NCI-H1417 treated with DMSO at 0.1 percent for 48 hours (cell line): Measurements from ENCODE around the gene TRIO.

Source experiments
- DNase-seq: peaks from one replicate; lab custom pipeline; 2025; lab: John Stamatoyannopoulos, UW

The TRIO gene

DNA sequence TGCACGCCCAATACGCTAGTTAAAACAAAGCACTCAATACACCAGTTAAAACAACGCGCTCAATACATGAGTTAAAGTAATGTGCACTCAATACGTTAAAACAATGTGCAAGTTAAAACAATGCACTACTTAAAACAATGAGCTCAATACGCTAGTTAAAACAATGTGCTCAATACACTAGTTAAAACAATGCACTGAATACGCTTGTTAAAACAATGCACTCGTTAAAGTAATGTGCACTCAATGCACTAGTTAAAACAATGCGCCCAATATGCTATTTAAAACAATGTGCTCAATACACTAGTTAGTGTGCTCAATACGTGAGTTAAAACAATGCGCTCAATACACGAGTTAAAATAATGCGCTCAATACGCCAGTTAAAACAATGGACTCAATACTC, 185.0 kb downstream of the TRIO start:
- DNase-seq: no peak

GRCh38 chr5:14330291-14330690, 187.1 kb downstream of the TRIO start:
- no peak for DNase-seq

DNA sequence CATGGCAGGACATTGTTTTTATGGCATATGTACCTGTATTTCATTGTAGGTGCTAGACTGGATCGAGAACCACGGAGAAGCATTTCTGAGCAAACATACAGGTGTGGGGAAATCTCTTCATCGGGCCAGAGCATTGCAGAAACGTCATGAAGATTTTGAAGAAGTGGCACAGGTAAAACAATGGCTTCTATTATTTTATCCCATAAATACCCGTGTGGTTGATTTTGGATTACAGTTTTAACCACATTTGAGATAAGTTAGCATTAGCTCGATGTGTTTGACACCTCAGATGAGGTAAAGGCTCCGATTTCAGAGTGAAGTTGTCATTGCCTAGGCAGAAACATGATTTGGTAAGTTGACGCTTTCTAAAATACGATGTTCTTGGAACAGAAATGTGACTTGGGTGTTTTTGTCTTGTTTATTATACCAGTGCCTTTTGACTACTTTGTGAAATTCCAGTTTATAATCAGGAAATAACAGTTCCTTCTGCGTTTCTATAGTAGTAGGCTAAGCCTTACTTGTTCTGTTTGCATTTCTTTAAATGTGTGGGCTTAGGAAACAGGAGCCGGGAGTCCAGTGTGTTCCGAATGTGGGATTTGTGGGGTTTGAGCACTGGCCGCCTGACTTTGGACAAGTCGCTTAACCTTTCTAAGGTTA, 187.7 kb downstream of the TRIO start:
- no peak for DNase-seq

GRCh38 chr5:14331386-14331781, 188.2 kb downstream of the TRIO start:
- DNase-seq: no peak

- no peak for DNase-seq
Observed at GRCh38 chr5:14332038-14332631, 189.0 kb downstream of the TRIO start.

- no peak for DNase-seq
Observed at GRCh38 chr5:14332746-14333145, 189.6 kb downstream of the TRIO start.

DNA sequence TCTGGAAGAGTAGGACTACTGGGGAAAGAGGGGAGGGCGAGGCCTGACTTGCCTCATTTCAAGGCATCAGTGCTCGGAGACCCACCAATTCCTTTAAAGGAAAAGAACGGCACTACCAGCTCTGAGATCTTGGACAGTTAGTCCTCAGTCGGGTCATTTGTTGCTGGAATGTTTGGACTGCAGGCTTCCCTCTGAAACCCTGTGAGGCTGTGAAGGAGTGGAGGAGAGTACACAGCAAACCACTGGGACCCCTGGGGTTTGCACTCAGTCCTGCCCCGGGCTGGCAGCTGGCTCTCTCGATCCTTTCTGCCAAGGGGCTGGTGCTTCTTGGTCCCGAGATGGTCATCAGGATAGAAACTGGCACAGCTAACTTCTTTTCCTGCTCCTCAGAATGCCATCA, 194.5 kb downstream of the TRIO start:
- no peak for DNase-seq

- DNase-seq: no peak
Observed at GRCh38 chr5:14339468-14339867, 196.3 kb downstream of the TRIO start.

DNA sequence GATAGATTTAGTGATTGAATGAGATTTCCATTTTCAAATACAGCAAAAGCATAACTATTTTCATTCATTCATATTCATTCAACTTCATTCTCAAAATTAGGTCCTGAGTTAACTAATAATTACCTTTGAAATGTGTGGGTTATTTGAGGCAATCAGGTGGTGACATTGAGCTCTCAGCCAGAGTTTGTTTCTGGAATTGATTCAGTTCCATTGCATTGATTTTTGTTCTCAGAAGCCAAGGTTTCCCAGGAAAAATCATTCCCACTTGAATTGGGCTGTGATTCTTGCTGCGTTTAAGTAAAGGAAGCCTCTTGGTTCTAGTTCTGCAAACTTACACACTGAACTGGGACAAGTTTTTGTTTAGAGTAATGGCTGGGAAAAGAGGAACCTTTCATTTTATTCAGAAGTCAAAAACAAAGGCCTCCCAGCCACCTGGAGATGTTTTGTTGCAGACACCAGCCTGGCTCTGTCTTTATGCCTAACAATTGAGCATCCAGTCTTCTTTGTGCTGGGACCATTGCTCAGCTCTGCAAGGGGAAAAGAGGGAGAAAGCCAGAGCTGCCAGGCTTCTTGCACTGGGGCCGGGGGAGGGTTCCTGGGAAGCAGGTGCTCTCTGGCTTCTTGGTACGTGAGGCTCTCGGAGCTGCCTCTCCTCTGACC, 198.6 kb downstream of the TRIO start:
- DNase-seq: no peak

DNA sequence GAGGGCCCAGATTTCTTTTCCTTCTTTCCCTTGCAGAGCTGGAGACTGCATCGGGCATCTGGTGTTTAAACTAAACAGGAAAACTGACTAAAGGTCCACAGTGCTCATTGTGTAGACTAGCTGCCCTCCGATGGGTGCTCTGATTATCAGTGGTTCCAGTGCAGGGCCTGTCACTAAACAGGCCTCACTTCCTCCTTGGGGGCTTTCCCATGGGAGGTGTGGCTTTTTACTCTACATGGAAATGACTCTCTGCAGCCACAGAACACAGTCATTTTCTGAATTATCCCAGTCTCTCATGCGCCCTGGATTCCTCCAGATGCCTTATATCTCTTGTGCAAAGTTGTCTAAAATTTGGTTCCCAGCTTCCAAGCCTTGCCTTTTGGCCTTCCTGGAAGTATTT, 199.2 kb downstream of the TRIO start:
- no peak for DNase-seq

GRCh38 chr5:14343376-14343775, 200.2 kb downstream of the TRIO start:
- DNase-seq: no peak

- no peak for DNase-seq
Observed at GRCh38 chr5:14347522-14347921, 204.4 kb downstream of the TRIO start.

DNA sequence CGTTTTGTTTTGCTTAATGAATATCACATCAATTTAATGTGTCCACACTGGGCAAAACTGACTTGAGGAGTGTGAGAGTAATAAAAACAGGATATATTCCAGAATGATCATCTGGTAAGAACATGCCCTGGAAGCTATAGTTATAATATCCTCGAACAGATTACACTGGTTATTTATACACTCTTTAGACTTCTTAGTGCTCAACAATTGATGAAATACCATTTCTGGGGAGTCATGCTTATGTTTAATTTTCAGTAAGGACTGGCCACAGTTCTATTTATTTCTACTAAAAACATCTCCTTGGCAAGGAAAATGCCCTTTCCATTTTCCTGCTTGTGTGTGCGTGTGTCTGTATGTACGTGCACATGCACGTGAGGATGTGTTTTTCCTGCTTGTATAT, 205.0 kb downstream of the TRIO start:
- DNase-seq: no peak

DNA sequence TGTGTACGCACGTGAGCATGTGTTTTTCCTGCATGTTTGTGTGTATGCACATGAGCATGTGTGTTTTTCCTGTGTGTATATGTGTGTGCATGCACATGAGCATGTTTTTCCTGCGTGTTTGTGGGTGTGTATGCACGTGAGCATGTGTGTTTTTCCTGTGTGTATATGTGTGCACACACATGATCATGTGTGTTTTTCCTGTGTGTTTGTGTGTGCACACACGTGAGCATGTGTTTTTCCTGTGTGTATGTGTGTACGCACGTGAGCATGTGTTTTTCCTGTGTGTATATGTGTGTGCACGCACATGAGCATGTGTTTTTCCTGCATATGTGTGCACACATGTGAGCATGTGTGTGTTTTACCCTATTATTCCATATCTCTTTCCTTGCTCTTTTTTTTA, 205.9 kb downstream of the TRIO start:
- no peak for DNase-seq

GRCh38 chr5:14351086-14351661, 208.0 kb downstream of the TRIO start:
- no peak for DNase-seq

DNA sequence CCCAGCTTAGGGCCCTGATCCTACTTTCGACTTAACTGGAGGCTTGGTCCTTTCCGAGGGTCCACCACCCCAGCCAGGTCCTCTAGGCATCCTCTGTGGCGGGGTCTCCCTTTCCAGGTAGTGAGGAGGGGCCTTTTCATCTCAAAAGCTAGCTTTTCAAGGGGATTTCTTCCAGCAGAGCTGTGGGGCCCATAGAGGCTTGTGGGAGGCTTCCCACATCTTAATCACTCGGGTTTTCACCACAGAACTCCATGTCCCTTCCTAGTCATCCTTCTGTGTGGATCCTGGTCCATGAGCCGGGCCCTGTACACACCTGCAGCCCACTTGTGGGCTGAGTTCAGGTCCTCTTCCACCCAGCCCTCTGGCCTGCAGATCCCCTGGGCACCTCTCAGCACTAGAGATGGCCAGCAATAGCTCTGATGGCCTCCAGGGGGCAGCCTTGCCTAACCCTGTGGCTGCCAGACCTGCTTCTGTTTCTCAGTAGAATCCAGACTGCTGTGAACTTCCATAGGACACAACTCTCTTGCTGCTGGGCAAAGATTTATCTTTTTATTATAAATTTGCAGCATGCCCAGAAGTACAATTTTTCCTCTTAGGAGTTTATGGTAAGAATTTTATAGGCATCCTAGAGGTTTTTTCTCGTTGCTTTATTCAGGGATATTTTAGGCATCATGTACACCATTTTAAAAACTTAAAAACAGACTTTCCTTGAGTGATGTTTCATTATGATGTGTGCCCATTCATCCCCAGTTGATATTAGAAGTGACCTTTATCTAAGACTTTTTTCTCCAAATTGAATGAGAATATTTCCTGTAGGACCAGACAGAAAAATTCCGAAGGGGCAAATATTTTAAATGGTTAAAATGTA, 208.9 kb downstream of the TRIO start:
- no peak for DNase-seq

GRCh38 chr5:14353726-14354474, 210.8 kb downstream of the TRIO start:
- no peak for DNase-seq

DNA sequence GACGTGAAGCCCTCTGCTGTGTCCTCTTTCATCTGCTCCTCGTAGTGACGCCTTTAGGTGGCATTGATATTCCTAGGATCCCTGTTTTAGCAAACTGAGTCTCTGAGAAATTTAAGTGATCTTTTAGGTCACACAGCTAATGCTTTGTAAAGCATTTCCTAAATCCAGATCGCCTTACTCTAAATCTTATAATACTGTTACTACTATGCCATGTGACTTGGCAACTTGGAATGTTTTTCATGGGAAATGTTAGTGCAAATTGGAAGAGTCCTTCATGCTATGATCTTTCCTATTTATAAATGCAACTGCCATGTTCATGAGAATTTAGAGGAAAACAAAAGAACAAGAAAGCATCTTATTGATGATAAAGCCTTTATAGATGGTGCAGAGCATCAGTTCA, 212.2 kb downstream of the TRIO start:
- no peak for DNase-seq

DNA sequence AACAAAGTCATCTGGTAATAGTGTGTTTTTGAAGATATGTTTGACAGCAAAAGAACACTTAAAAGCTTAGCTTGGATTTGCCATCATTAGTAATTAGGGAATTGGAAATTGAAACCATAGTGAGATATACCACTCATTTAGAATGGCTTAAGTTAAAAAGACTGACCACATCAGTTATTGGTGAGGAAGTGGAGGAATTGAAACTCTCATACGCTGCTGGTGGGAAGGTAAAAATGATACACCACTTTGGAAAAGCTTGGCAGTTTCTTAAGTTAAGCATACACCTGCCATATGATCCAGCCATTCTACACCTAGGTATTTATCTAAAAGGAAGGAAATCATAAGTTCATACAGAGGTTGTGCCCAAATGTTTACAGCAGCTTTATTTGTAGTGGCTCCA, 213.2 kb downstream of the TRIO start:
- DNase-seq: no peak

DNA sequence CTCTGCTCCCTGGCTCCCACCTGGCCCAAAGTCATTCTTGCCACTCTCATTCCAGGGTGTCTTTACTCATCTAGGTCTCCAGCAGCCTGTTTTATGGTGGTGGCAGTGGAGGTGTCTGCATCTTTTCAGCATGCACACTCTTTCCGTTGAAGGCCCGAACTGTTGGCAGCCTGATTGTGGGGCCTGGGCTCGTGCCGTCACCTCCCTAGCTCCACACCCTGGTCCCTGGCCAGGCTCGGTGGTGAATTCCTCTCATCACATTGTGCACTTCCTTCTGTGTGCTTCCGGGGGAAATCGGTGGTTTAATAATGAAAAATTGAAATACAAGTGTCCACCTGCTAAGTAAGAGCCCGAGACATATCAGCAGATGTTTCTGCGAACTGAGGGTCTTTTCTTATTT, 214.3 kb downstream of the TRIO start:
- no peak for DNase-seq

- no peak for DNase-seq
Observed at GRCh38 chr5:14357851-14358250, 214.7 kb downstream of the TRIO start.

DNA sequence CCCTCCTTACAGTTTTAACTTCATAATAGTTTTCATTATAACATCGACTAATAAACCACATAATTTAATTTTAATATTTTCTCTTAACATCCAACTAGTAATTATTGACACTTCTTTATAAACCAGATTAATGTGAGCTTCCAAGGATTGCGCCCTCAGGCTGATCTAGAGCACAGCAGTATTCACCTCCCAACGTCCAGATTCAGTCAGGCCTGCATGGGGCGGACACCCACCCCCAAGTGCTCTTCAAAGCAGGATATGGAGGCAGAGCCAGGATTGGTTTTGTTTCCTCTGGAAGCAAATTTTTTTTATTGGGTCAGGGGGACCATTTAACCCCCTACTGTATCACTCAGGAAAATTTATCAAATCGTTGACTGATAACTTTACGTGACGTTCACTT, 215.4 kb downstream of the TRIO start:
- DNase-seq: no peak
